Left cardiac atrium (tissue), 4 donors: ENCODE data around the gene B4GALT1. TPM values are rescaled to one million over a fixed set of nuclear protein-coding genes. Genes with fewer than 3 reads are reported as not detected.
A peak's percentile ranks its signal among the peaks of the same experiment; 100 is the strongest.
"Not testable (repeated sequence)": the region's sequence is repeated elsewhere in the genome, so short reads cannot be mapped to it uniquely, and the experiment has no call there.

Experiments
- ATAC-seq, 2 donors: fragments of 200-7000 bp; cut with Tn5 transposase; one replicate each; pipeline ENCODE4 v1.9.1; 2020; ENCODE audit warnings: mild to moderate bottlenecking in 2 of 2, moderate library complexity in 2 of 2
- DNase-seq: peaks from one replicate; pipeline ENCODE4 v3.0.0-alpha.2; 2020
- intact Hi-C, 2 donors: fragments of 100-400 bp; cut with DNase I; formaldehyde crosslinking; loops; one replicate each; pipeline versions ENCODE4 v1.14.1 to v1.15.1; 2022 to 2023
- total RNA-seq, 2 donors: library from RNA; stranded (reverse); fragmentation: NEBNext Ultra II Directional; extraction: Animal tissue kit (Norgen Biotek cat#: 25700); gene quantifications; one replicate each; pipeline ENCODE4 v1.2.1, GENCODE V29; 2021
- donor health status: DM: no; HTN: yes; CAD: no.
- donor health status: DM: no; HTN: yes; CAD: no; lungs with severe emphysema.
- donor health status: DM: yes; HTN: yes; CAD: no.
- donor health status: Dilated cardiomyopathy.

Gene B4GALT1
- total RNA-seq, 2 donors from 2014 or later, result 49.5 to 107 TPM

DNA sequence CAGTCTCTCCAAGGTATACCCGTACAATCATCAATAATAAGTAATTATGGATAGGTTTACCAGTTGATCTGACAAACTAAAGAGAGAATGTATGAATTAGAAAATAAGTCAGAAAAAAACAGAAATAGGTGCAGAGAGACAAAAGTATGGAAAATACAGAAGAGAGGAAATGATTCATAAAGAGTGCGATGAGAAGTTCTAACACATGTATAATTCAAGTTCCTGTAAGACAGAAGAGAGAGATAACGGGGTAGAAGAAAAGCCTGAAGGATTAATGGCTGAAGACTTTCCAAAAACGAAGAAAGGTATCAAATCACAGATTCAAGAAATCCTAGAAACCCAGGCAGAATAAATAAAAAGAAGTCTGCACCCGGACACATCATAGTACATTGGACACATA, 74.5 kb downstream of the B4GALT1 start:
- DNase-seq (no peak), ATAC-seq (no peak)
- intact Hi-C loops, result no loop called here

DNA sequence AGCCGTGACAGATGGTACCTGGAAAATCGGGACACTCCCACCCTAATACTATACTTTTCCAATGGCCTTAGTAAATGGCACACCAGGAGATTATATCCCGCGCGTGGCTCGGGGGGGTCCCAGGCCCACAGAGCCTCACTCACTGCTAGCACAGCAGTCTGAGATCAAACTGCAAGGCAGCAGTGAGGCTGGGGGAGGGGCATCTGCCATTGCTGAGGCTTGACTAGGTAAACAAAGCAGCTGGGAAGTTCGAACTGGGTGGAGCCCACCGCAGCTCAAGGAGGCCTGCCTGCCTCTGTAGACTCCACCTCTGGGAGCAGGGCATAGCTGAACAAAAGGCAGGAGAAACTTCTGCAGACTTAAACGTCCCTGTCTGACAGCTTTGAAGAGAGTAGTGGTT, 81.5 kb downstream of the B4GALT1 start:
- DNase-seq, ATAC-seq, intact Hi-C loops: not testable (repeated sequence)

DNA sequence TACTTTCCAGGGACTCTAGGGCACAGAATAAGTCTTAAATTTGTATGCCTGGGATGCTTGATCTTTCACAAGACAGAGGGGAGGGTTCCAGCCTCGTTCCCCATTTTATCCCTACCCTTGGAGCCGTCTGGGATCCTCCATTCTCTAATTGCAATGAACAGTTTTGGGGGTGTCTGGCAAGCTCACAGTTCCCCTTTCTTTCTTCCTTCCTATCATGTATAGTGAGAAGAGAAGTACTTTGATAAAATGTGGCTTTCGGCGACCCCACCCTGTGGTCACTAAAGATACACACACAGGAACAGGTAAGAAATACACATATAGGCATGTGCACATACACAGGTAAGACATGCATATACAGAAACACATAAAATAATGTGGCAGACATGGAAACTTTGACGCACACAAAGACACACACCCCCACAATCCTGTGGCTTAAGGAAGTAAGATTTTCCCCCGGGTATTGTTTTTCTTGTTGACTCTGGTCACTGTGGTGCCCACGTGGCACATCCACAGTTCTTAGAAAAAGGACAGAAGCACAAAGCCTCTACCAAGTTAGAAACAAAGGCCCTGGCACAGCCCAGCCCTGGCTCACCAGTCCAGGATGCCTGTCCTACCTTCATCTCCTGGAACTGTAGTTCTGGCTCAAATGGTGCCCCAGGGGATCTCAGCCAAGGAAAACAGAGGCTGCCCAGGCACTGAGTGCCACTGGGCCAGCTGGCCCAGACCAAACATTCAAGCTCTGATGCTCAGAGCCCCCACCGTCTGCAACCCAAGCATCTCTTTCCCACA, 84.4 kb downstream of the B4GALT1 start:
- ATAC-seq (peak in 1 of 2 donors; percentile 16), DNase-seq (no peak)
- intact Hi-C loops, result loop anchor here (5.0 kb wide), 2 partner anchors 85 to 90 kb away; partner anchors contain the start of gene B4GALT1 (in 1 of the 2)

DNA sequence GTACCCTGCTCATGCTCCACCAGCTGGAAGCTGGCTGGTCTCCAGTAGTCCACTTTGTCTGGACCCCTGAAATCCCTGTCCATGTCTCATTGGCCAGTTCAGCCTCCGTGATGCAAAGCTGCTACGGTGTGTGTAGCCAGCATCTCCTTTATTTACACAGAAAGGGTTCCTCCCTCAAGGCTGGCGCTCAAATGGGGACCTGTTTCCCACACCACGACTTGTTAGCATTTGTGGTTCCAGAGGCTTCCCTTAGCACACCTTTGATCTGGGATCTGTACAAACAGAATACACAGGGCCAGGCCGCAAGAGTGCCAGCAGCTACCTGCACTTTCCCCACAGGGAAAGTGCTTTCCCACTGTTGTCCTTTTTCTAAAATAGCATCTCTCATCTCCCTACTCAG, 85.0 kb downstream of the B4GALT1 start:
- ATAC-seq, result no peak
- no peak for DNase-seq
- intact Hi-C loops, result loop anchor here (5.0 kb wide), 2 partner anchors 85 to 90 kb away; partner anchors contain the start of gene B4GALT1 (in 1 of the 2)

DNA sequence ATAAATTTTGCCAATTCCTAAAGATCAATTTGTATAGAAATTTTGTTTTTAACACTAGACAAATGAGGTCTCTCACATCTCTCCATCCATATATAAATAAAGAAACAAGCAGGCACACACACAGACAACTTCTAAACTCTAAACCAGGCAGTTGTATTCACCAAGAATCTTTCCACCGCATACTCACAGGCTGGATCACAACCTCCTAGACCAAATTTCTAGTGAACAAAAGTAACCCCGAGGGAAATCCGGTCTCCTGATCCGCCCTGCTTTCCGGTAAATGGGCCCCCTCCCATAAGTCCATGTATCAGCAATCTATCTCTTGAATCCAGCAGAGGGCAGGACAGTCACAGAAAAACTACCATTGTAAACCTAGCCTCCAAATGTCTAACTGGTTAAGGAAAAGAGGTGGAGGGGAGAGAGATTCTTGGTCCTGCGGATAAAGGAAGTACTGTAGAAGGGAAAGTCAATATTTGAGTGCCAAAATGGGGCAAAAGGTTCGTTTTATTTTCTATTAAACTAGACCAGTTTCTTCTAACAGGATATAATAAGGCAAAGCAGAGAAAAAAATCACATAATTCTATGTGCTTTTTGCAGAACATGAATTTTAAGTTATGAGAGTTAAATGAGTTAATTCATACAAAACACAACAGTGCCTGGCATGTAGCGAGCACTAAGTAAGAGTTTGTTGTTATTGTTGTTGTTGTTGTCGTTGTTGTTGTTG, 85.8 kb downstream of the B4GALT1 start:
- peak; percentile 56 to 67 for ATAC-seq
- DNase-seq, result peak; percentile 67
- intact Hi-C loops, result loop anchor here (1.0 to 5.0 kb wide), 4 partner anchors 86 to 142 kb away; partner anchors contain the start of gene B4GALT1 (in 1 of the 2)

DNA sequence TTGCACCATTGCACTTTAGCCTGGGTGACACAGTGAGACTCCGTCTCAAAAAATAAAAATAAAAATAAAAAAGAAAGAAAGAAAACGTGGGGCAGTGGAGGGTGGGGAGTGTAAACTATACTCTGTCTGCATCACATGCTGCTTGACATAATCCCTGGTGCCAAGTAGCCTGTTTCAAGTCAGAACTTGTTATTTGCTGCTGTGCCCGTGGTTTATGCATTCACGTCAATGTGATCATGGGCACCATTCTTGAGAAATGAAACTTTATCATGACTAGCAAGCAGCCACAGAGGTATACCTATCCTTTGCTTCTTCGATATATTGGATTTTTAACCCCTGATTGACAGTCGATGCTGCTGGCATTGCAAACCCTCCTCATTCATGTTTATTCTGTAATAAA, 86.6 kb downstream of the B4GALT1 start:
- DNase-seq (no peak), ATAC-seq (no peak)
- intact Hi-C loops, result loop anchor here (2.0 to 5.0 kb wide), 3 partner anchors 87 to 140 kb away; partner anchors contain the start of gene B4GALT1 (in 1 of the 2)

DNA sequence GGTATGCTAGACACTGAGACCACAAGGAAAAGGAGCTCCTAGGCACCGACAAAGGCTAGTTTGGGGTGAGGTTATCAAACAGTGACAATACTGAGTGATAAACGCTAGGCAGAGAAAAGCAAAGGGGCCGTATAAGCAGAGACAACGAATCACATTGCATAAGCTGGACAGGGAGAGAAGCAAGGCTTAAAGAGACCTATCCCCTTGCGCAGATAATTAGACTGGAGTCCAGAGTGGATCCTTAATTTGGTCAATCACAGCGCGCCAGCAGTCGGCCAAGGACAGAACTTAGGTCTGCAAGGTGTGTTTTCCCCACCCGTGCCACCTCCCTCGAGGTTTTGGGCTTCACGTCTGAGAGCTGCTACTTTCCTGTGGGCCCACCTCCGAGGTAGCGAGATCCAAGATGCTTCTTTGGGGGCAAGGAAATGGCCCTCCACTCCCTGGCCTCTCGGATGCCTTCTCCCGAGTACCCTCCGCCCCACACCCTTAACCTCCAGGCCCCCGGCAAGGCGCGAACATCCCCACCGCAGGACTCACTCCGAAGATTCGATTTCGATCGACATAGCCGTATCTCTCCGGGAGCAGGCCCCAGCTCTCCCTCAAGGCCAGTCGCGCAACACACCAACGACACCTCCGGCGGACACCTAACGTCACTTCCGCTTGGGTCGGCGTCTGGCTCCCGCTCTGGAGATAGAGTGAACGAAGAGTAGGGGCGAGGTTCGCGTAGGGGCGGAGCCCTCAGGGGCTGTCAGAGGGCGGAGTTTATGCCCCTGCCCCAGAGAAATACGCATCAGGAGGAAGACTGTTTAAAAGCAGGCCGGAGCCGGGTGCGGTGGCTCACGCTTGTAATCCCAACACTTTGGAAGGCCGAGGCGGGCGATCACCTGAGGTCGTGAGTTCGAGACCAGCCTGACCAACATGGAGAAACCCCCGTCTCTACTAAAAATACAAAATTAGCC, 90.8 kb downstream of the B4GALT1 start, which contains the start of gene SMU1:
Gene SMU1 (minus strand): TSS at position 629 of the 959 bp plus-strand sequence. CDS start 66 bp downstream, at position 563.
- DNase-seq, result peak; percentile 98
- peak; percentile 99 for ATAC-seq
- intact Hi-C loops, result no loop called here

DNA sequence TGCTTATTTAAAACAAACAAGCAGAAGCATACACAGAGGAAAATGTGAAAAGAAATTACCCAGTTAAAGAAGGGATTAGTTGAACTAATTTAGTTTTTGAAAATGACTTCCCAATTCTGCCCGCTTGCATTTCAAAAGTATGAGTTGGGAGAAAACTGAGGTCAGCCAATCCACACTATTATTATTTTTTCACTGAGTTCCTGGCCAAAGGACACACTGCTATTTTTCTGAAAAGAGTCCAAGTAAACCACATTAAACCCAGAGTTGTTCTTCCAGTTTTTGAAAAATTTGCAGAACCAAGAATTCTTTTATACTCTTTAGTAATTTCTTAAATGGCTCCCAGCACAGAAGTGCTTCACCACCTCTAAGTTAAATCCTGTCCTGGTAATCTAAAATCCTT, 98.1 kb downstream of the B4GALT1 start:
- ATAC-seq (no peak), DNase-seq (no peak)
- intact Hi-C loops, result no loop called here

DNA sequence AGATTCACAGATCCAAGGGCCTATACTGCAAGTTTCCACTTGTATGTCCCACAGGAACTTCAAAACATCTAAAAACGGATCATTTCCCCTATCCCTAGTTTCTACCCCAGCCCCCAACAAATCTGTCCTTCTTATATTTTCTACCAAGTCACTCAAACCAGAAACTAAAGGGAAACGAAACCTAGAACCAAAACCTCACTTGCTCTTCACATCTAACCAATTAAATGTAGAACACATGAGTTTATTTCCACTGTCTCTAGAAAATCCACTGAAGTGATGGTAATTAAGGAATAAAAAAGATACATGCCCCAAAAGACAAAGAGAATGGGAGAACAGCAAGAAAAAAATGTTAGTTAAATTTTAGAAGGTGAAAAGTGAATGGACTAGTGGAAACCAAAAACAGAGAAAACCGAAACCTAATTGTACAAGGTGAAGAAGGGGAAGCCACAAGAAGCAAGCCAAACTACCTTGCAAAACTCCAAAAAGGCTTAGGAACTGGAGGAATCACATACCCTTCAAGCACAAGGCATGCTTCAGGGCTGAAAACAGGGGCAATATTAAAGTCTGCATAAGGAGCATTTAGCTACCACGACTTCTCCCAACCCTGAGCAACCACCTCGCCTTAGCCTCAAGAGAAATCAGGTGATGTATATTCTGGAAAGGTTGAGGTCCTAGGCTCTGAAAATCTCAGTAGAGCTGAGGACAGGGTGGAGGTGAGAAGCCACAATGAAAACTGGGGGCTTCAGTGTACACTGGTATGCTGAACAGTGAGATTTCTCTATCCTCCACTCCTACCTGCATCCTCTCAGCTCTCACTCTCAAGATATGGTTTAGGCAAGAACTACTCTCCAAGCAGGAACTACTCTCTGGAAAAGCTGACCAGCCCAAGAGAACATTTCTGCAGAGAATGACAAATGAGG, 101.7 kb downstream of the B4GALT1 start:
- intact Hi-C loops, result no loop called here
- no peak for DNase-seq
- no peak for ATAC-seq

Other genes with a start within 250 kb of the B4GALT1 start
- 10 to 100 TPM; 13.4 to 15.6 TPM for gene APTX, start 165.7 kb downstream of the B4GALT1 start, total RNA-seq
- gene DNAJA1, start 142.1 kb downstream of the B4GALT1 start, total RNA-seq, result 10 to 100 TPM; 75.5 to 93.2 TPM
- gene SMU1, start 90.7 kb downstream of the B4GALT1 start, total RNA-seq, result 10 to 100 TPM; 14.2 to 16.7 TPM
- not detected for gene SPINK4, start 72.8 kb upstream of the B4GALT1 start, total RNA-seq
- 100 to 1,000 TPM; 152 to 208 TPM for gene BAG1, start 97.4 kb upstream of the B4GALT1 start, total RNA-seq
- gene CHMP5, start 97.7 kb upstream of the B4GALT1 start, total RNA-seq, result 10 to 100 TPM; 45.3 to 45.9 TPM
- gene NFX1, start 123.2 kb upstream of the B4GALT1 start, total RNA-seq, result 10 to 100 TPM; 23.0 to 35.4 TPM
- gene AQP7, start 235.2 kb upstream of the B4GALT1 start, total RNA-seq, result 100 to 1,000 TPM in 1 of 2 donors, 10 to 100 TPM in 1; 51.8 to 123 TPM